ENCODE measurements around the gene DEFB123.
"Not testable (repeated sequence)": the region's sequence is repeated elsewhere in the genome, so short reads cannot be mapped to it uniquely, and the experiment has no call there.

DNA sequence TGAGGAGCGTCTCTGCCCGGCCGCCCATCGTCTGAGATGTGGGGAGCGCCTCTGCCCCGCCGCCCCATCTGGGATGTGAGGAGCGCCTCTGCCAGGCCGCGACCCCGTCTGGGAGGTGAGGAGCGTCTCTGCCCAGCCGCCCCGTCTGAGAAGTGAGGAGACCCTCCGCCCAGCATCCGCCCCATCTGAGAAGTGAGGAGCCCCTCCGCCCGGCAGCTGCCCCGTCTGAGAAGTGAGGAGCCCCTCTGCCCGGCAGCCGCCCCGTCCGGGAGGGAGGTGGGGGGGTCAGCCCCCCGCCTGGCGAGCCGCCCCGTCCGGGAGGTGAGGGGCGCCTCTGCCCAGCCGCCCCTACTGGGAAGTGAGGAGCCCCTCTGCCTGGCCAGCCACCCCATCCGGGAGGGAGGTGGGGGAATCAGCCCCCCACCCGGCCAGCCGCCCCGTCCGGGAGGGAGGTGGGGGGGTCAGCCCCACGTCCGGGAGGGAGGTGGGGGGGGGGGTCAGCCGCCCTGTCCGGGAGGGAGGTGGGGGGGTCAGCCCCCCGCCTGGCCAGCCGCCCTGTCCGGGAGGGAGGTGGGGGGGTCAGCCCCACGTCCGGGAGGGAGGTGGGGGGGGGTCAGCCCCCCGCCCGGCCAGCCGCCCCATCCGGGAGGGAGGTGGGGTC, 13.4 kb upstream of the DEFB123 start:
- TF ChIP-seq, protein P1, sequence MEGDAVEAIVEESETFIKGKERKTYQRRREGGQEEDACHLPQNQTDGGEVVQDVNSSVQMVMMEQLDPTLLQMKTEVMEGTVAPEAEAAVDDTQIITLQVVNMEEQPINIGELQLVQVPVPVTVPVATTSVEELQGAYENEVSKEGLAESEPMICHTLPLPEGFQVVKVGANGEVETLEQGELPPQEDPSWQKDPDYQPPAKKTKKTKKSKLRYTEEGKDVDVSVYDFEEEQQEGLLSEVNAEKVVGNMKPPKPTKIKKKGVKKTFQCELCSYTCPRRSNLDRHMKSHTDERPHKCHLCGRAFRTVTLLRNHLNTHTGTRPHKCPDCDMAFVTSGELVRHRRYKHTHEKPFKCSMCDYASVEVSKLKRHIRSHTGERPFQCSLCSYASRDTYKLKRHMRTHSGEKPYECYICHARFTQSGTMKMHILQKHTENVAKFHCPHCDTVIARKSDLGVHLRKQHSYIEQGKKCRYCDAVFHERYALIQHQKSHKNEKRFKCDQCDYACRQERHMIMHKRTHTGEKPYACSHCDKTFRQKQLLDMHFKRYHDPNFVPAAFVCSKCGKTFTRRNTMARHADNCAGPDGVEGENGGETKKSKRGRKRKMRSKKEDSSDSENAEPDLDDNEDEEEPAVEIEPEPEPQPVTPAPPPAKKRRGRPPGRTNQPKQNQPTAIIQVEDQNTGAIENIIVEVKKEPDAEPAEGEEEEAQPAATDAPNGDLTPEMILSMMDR (conservative IDR thresholded peaks at IDR 0.05), result not testable (repeated sequence)
- not testable (repeated sequence) for TF ChIP-seq EZH2 (IDR thresholded peaks at IDR 0.05; ENCODE audit: low read depth)
